ENCODE results near the gene NFYC.

The NFYC gene

DNA sequence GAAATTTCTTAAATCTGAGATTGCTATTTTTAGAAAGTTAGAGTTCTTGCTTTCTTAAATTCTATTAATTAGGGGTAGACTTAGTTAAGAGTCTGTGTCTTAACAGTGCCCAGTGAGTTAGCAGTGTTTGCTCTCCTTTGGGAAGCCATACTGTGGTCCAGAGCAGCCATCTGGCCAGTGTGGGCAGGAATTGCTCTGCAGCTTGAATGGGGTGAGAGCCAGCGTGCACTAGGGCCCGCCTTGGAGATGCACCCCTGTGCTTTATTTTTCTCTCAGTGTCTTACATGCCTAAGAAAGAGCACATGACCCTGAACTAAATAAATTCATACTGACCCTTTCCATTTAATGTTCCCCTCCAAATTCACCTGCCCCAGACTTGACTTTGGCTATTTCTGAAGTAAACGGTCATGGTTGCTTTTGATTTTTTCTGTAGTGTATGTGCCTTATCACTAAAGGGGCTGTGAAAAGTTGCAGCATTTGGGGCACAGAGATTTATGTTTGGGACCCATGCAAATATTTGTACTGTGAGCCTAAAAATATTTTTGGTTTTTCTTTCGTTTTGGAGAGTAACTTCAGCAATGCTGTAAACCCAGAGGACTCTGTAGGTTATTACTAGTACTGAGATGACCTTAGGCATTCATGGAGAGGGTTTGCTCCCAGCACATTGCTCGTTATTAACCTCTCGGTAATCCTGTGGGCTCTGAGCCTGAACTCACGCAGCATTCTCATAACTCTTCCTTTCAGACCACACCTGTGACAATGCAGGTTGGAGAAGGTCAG is 70.8 kb downstream of the NFYC start:
- no peak for DNase-seq

DNA sequence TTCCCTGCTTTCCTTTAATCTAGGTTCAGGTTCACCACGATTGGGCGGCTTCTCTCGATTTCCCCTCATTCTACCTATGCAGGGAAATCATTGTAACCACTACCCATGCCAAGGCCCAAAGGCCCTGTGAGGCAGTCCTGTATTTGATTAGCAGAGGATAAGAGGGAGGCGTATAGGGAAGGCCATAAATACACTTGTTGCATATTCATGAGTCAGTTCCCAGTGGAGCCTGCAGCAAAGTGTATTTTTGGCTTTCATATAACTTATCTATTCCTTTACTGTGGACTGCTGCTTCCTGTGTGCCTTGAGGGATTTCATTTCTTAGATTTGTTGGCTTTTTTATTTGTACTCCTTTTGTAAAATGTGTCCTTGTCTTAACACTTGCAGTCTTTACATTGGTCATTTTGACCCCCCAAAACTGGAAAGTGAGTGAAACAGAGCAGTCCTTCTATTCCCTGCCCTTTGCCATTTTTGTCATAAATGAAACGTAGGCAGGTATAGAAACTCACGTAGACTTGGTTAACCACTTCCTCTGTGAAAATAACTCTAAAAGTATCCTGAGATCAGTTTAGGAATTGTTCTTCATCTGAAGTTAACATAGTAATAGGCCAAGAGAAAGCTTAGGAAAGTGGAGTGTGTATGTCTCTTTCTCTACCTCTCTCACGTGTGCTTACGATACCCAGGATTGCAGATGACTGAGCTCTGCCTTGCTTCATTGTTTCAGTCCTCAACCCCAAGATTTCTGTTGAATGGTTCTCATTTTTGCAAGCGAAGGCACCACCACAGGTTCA is 72.4 kb downstream of the NFYC start:
- no peak for DNase-seq

DNA sequence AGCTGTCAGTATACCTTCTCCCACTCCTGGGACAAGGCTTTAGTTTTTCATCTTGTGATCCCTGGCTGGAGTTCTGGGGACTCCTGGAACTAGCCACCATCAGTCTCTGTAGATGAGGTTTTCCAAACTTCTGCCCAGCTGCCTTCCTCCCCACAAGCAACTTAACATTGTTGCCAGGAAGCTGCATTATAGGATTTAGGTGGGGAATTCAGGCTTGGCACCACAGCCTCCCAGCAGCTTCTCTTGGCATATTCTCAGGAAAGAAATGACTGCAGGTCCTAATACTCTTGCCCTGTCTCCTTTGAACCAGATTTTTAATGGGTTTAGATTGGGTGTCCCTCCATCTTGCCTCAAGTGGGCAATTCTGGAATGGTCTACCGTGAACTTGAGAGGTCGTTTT is 73.5 kb downstream of the NFYC start:
- no peak for DNase-seq

- no peak for DNase-seq
Observed at GRCh38 chr1:40766017-40766416, 74.5 kb downstream of the NFYC start.

DNA sequence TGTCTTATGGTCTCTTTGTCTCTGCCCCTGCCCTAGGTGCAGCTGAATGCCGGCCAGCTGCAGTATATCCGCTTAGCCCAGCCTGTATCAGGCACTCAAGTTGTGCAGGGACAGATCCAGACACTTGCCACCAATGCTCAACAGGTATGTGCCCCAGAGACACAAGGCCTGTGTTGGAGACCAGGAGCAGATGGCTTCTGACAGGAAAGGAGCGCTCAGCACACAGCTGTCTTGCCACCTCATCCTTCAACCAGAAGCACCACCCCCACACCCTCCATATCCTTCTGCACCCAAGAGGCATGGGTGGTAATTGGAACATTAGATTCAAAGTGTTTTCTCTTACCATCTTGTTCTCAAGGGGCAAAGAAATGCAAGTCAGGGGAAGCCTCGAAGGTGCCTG is 75.1 kb downstream of the NFYC start:
- DNase-seq = no peak

- no peak for DNase-seq
Observed at GRCh38 chr1:40768146-40768990, 76.9 kb downstream of the NFYC start.

- no peak for DNase-seq
Observed at GRCh38 chr1:40769815-40770214, 78.3 kb downstream of the NFYC start.

DNA sequence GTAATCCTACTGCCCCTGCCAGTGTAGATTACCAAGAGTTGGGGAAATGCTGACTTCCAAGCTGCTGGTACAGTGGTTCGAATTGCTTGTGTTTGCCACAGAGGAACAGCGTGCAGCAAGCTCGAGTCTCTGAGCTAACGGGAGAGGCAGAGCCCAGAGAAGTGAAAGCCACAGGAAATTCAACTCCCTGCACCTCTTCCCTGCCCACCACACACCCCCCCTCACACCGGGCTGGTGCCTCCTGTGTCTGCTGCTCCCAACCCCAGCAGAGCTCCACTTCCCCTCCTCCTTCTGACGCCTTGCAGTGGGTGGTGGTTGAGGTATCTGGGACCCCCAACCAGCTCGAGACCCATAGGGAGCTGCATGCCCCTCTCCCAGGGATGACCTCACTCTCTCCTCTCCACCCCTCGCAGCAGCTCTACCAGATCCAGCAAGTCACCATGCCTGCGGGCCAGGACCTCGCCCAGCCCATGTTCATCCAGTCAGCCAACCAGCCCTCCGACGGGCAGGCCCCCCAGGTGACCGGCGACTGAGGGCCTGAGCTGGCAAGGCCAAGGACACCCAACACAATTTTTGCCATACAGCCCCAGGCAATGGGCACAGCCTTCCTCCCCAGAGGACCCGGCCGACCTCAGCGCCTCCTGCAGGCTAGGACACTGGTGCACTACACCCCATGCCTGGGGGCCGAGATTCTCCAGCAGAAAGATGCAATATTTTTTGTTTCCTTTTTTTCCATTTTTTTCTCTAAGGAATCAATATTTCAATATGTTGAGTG is 79.0 kb downstream of the NFYC start:
- no peak for DNase-seq

GRCh38 chr1:40772146-40772955 is 80.8 kb downstream of the NFYC start:
- no peak for DNase-seq

DNA sequence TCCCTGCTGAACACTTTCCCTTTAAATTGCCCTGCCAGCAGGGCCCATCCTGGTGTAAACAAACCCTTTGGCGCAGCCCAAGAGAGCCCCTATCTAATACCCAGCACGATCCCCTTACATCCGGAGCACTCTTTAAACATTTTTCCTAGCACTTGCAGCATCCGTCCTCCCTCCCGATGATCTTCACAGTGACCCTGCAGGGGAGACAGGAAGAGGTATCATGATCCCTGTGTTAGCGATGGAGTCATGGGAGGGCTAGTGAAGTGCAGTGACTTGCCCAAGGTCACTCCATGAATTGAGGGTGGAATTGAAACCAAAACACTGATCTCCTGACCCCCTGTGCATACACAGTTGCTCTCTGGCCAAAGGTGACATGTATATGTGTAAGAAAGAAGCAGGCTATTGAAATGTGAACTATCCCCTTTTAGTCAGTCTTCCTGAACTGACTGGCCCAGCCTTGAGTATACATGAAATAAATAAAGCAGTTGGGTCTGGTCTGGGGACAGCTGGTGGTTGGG is 82.3 kb downstream of the NFYC start:
- DNase-seq = no peak

DNA sequence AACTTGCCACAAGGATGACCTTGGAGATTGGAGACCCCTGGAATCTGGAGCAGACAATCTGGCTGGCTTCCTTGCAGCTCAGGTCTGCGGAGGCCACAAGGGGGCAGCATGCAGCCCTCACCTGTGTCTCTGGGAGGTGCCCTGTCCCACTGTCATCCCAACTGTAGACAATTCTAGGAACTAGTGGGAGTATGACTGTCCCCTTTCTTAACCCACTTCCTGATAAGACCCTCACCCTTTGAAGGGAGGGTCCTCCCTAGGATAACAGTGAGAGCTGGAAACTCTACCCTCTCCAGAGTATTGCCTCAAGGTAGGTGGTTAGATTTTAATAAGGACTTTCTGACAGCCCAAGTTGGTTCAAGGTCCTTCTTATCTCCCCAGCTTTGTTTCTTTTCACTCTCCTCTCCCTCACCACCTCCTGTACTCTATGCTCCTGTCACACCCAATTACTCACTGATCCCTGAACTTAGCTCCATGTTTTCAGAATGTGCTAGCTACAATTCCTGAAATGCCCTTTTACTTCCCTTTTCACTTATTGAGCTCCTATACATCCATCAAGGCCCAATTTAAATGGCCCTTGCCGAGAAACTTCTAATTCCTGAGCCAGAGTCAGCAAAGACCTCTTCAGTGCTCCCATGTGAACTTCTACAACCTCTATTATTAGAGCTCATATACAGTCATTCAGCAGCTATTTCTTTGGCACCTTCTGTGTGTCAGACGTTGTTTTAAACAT is 82.9 kb downstream of the NFYC start:
- DNase-seq = no peak

- DNase-seq = no peak
Observed at GRCh38 chr1:40776236-40777072, 85.0 kb downstream of the NFYC start.

DNA sequence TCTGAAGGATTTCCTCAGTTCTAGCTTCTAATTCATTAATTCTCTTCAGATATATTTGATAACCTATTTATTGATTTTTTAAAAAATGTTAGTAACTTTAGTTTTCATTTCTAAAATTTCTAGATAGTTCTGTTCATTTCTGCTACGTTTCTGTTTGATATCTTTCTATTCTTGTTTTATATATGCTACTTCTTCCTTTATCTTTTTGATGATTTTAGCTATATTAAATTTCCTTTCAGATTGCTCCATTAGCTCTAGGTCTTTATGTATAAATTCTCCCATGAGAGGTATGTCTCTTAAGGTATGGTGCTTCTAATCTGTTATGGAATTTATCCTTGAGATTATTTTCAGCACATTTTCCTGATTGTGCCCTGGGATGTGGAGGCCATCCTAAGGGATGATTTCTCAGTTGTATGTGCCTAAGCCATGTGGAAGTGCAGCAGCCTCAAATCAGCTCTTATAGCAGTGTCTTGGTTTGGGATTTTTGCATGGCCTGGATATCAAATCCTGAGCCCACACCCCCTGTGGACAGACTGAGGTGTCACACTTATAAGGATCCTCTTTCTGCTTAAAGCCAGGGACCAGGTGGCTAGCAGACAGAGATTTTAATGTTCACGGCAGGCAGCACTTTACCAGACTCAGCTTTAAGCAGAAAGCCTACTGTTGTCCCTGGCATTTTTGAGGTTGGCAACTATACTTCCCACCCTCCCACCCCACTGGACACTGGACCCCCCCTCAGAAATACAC is 85.9 kb downstream of the NFYC start:
- DNase-seq = no peak

DNA sequence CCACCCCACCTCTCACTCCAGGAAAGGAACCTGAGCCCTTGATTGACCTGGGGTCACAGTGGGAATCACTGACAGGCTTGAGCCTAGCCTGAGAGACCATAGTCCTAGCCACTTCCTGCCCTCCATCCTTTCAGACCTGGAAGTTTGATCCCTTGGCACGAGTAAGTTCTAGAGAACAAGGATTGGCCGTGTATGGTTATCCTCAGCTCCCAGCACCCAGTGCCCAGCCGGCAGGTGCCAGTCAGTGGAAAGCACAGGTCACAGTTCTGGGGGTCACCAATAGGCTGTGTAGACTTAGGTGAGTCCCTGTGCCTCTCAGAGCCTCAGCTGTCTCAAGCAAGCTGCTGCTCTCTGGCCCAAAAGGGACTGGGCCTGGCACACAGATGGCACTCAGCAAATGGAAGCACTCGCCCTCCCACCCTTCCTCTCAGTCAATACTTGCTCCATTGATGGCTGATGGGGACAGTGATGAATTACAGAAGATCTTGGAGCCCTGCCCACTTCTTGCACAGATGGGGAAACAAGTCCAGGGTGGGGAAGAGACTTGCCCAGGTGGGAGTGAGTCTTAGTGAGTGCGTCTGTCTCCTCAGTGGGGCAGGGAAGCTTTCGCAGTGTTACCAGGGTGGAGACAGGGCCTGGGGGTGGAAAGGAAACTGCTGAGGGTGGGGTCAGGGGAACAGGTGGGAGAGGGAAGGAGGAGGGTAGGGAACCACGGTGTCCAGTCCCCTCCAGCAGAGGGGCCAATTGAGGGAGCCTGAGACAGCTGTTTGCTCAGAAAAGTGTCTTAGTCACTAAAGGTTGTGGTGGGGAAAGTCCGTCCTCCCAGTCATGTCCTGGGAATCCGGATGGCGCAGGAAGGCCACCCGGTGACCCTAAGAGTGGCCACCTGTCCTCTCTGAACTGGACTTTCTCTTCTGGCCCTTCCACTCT is 89.4 kb downstream of the NFYC start:
- DNase-seq = no peak

GRCh38 chr1:40781608-40781971 is 90.1 kb downstream of the NFYC start:
- DNase-seq = no peak

DNA sequence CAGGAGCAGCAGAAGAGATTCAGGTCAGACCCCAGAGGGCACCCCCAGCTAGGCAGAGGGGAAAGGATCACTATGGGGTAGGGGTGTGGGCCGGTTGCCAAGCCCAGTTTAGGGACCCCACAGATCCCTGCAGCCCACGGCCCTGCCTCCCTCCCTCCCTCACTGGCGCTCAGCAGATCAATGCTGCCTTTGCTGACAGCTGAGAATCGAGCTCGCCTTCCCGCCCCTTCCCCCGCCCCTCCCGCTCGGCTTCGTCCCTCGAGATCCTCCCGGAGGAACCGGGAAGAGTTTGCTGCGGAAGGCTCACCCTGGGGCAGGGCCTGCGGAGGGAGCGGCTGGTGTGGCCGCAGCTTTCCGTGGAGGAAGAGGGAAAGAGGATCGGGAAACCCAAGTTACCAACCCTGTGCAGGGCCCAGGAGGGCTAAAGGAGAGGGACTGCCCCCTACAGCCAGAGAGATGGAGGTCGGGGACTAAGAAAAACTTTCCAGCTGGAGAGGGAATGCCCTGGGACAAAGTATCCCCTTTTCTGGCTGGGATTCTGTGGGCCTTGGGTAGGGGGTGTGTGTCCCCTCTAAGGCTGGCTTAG is 91.0 kb downstream of the NFYC start:
- DNase-seq = peak; percentile 60
